Uterus (tissue), 4 donors: ENCODE measurements around the gene SLC38A7. TPM values are rescaled to one million over a fixed set of nuclear protein-coding genes. Genes with fewer than 3 reads are reported as not detected.

ENCODE experiments used
- DNase-seq, 2 donors: peaks; one replicate each; pipeline ENCODE4 v3.0.0-alpha.2; 2019 to 2020
- H3K27ac ChIP-seq, 2 donors: fragments of 200-600 bp; sonication (generic); 1 replicate in 1 of 2; 2 replicates in 1 of 2; pipeline ENCODE4 v1.5.1; 2016 to 2018
- H3K27me3 ChIP-seq, 2 donors: fragments of 200-600 bp; sonication (generic); one replicate each; pipeline ENCODE4 v1.5.1; 2018 to 2019; ENCODE audit warnings: control low read depth in 1 of 2
- H3K36me3 ChIP-seq, 2 donors: fragments of 200-600 bp; sonication (generic); one replicate each; pipeline ENCODE4 v1.5.1; 2019; ENCODE audit warnings: control low read depth in 1 of 2
- H3K4me1 ChIP-seq, 2 donors: fragments of 200-600 bp; sonication (generic); one replicate each; pipeline ENCODE4 v1.5.1; 2018 to 2019; ENCODE audit warnings: control low read depth in 1 of 2
- H3K4me3 ChIP-seq, 2 donors: fragments of 200-600 bp; sonication (generic); 1 replicate in 1 of 2; 2 replicates in 1 of 2; pipeline ENCODE4 v1.5.1; 2018 to 2019; ENCODE audit warnings: mild to moderate bottlenecking in 1 of 2
- H3K9me3 ChIP-seq, 2 donors: fragments of 200-600 bp; sonication (generic); one replicate each; pipeline ENCODE4 v1.5.1; 2019; ENCODE audit warnings: control low read depth in 1 of 2
- CTCF ChIP-seq, 4 experiments: fragments of 200-600 bp in 2 of 4; fragments of 450-650 bp in 2 of 4; sonication (generic) in 2 of 4; IDR thresholded peaks; one replicate each; pipeline ENCODE4 v1.5.1; 2016 to 2019; ENCODE audit warnings: antibody characterized with exemption in 4 of 4, mild to moderate bottlenecking in 2 of 4, moderate library complexity in 1 of 4
- POLR2A ChIP-seq, 2 donors: fragments of 450-650 bp; IDR thresholded peaks; one replicate each; pipeline ENCODE4 v1.6.1; 2016; ENCODE audit warnings: antibody characterized with exemption in 2 of 2, mild to moderate bottlenecking in 1 of 2, moderate library complexity in 1 of 2
- intact Hi-C: fragments of 100-400 bp; cut with DNase I; formaldehyde crosslinking; loops from one replicate; pipeline ENCODE4 v1.15.1; 2023; ENCODE audit warnings: low total_unique reads
- total RNA-seq, 4 donors: library from RNA; depleted of rRNA in 3 of 4; stranded (reverse); fragments of >200 nt in 3 of 4; gene quantifications; one replicate each; pipeline versions ENCODE4 v1.1.0 to v1.2.4, GENCODE V29; 2014 to 2023
- donor health status: DM: yes; HTN: yes; CAD: no.

SLC38A7 gene
- total RNA-seq, 4 donors from 2014 or later: 6.2 to 15.5 (median 10.2) TPM

DNA sequence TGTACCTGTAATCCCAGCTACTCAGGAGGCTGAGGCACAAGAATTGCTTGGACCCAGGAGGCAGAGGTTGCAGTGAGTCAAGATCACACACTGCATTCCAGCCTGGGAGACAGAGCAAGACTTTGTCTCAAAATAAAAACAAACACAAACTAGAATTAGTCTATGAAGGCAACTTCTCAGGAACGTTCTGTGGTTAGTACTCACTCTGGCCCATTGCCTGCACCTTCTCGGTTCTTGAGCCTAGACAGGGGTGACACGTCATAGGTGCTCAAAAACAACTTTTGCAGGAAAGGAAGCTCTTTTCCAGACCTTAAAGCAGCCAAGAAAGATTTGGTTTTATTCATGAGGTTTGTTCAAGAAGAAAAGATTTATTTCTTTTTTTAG, 32.6 kb downstream of the SLC38A7 start:
- H3K36me3 ChIP-seq: no peaks in the 10 kb centered on the region
- H3K27ac ChIP-seq: no peak overlapping the region

DNA sequence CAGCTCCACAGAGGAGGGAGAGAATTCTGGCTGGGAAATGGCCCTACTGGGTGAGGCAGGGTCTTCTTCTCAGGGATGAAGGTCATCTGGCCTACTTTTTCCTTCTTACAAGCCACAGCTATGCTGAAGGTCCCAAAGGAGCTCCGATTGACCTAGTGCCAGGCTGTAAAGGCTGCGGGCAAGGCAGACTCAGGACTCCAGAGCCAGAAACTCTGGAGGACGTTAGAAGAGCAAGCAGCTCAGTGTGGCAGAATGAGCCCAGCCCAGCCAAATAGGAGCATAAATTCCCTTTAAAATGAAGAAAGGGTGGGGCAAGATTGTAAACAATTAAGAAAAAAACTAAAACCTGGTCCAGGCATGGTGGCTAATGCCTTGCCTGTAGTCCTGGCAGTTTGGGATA, 34.9 kb downstream of the SLC38A7 start:
- H3K36me3 ChIP-seq: no peaks in the 10 kb centered on the region
- no peak overlapping the region for H3K27ac ChIP-seq
- TF ChIP-seq CTCF (IDR thresholded peaks at IDR 0.05) (no peak), POLR2A (IDR thresholded peaks at IDR 0.05) (no peak)
- intact Hi-C loops: loop anchor here (10.0 kb wide), 1 partner anchor 315 kb away; no protein-coding TSS in a partner anchor
- H3K4me1 ChIP-seq: no peaks in the 10 kb centered on the region
- no peak overlapping the region for H3K4me3 ChIP-seq
- H3K27me3 ChIP-seq: no peaks in the 10 kb centered on the region
- H3K9me3 ChIP-seq: no peaks in the 10 kb centered on the region
- DNase-seq: no peak

More for the DNA sequence above, 32.6 kb downstream of the SLC38A7 start:
- H3K4me1 ChIP-seq: no peaks in the 10 kb centered on the region
- no peaks in the 10 kb centered on the region for H3K9me3 ChIP-seq
- no peak overlapping the region for H3K4me3 ChIP-seq
- no peaks in the 10 kb centered on the region for H3K27me3 ChIP-seq
- intact Hi-C loops: loop anchor here (10.0 kb wide), 1 partner anchor 317 kb away; no protein-coding TSS in a partner anchor
- DNase-seq: no peak
- TF ChIP-seq CTCF (IDR thresholded peaks at IDR 0.05) (no peak), POLR2A (IDR thresholded peaks at IDR 0.05) (no peak)

- Histone ChIP-seq H3K27me3 (no peaks in the 10 kb centered on the region), H3K9me3 (no peaks in the 10 kb centered on the region), H3K27ac (no peak overlapping the region), H3K36me3 (no peaks in the 10 kb centered on the region), H3K4me3 (no peak overlapping the region), H3K4me1 (no peaks in the 10 kb centered on the region)
- intact Hi-C loops: no loop called here
- DNase-seq: no peak
- TF ChIP-seq CTCF (IDR thresholded peaks at IDR 0.05) (no peak), POLR2A (IDR thresholded peaks at IDR 0.05) (no peak)
Measured at GRCh38 chr16:58647107-58647506, 37.5 kb downstream of the SLC38A7 start.

GRCh38 chr16:58644765-58645487, 39.6 kb downstream of the SLC38A7 start:
- no peaks in the 10 kb centered on the region for H3K4me1 ChIP-seq
- intact Hi-C loops: no loop called here
- DNase-seq: no peak
- H3K27me3 ChIP-seq: no peaks in the 10 kb centered on the region
- H3K9me3 ChIP-seq: no peaks in the 10 kb centered on the region
- H3K27ac ChIP-seq: no peak overlapping the region
- no peaks in the 10 kb centered on the region for H3K36me3 ChIP-seq
- no peak overlapping the region for H3K4me3 ChIP-seq
- TF ChIP-seq POLR2A (IDR thresholded peaks at IDR 0.05) (no peak), CTCF (IDR thresholded peaks at IDR 0.05) (no peak)

GRCh38 chr16:58644108-58644507, 40.5 kb downstream of the SLC38A7 start:
- Histone ChIP-seq H3K4me1 (no peaks in the 10 kb centered on the region), H3K9me3 (no peaks in the 10 kb centered on the region), H3K27ac (no peak overlapping the region), H3K4me3 (no peak overlapping the region), H3K36me3 (no peaks in the 10 kb centered on the region), H3K27me3 (no peaks in the 10 kb centered on the region)
- DNase-seq: no peak
- TF ChIP-seq CTCF (IDR thresholded peaks at IDR 0.05) (no peak), POLR2A (IDR thresholded peaks at IDR 0.05) (no peak)
- intact Hi-C loops: no loop called here
